ENCODE results near the gene DGKB. TPM values are rescaled to one million over a fixed set of nuclear protein-coding genes. Genes with fewer than 3 reads are reported as not detected.

The DGKB gene
- polyA plus RNA-seq, 4 donors = 0.19 to 0.31 TPM; not detected in 2

GRCh38 chr7:14147532-14147931, 755.0 kb downstream of the DGKB start:
- H3K4me1 ChIP-seq (ENCODE audit: control insufficient read depth in 3 of 3, insufficient read depth in 2 of 3, low read depth in 1 of 3, low read length in 2 of 3) = no peaks in the 10 kb centered on the region
- no peaks in the 10 kb centered on the region for H3K9me3 ChIP-seq (ENCODE audit: control insufficient read depth in 2 of 2, insufficient read depth in 1 of 2, low read depth in 1 of 2, low read length in 1 of 2)
- DNase-seq (no peak), FAIRE-seq (no peak)
- no peaks in the 10 kb centered on the region for H3K36me3 ChIP-seq (ENCODE audit: control insufficient read depth in 3 of 3, insufficient read depth in 2 of 3, low read depth in 1 of 3, low read length in 3 of 3)
- 50 to 56% (median 55%) methylated on average over 2 of the region's 2 CpGs for WGBS, 3 donors
- no peak overlapping the region for H3K27ac ChIP-seq (ENCODE audit: low read depth in 1 of 3, low read length in 2 of 3)
- H3K4me3 ChIP-seq (ENCODE audit: low read depth in 1 of 3, low read length in 3 of 3) = no peak overlapping the region
- H3K27me3 ChIP-seq (ENCODE audit: control insufficient read depth in 3 of 3, insufficient read depth in 3 of 3, low read length in 3 of 3) = no peaks in the 10 kb centered on the region

DNA sequence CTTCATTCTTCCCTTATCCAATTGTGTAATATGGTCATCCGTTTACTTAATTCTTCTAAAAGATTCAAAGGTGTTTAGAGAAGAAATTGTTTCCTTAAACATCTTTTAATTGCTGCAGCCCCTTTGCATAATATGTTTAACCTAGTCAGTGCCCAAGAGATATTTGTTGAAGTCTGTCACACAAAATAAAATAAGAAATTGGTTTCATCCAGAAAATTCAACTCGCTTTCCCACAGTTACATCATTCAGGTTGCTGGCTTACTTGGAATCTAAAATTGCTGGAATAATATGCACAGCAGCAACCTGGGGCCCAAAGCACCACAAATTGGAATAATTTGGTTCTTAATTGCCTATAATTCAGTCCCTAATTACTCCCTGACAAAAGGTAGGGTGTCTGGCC, 758.0 kb downstream of the DGKB start:
- Histone ChIP-seq H3K4me3 (ENCODE audit: low read depth in 1 of 3, low read length in 3 of 3) (no peak overlapping the region), H3K4me1 (ENCODE audit: control insufficient read depth in 3 of 3, insufficient read depth in 2 of 3, low read depth in 1 of 3, low read length in 2 of 3) (no peaks in the 10 kb centered on the region), H3K27me3 (ENCODE audit: control insufficient read depth in 3 of 3, insufficient read depth in 3 of 3, low read length in 3 of 3) (no peaks in the 10 kb centered on the region), H3K36me3 (ENCODE audit: control insufficient read depth in 3 of 3, insufficient read depth in 2 of 3, low read depth in 1 of 3, low read length in 3 of 3) (no peaks in the 10 kb centered on the region), H3K9me3 (ENCODE audit: control insufficient read depth in 2 of 2, insufficient read depth in 1 of 2, low read depth in 1 of 2, low read length in 1 of 2) (no peaks in the 10 kb centered on the region), H3K27ac (ENCODE audit: low read depth in 1 of 3, low read length in 2 of 3) (no peak overlapping the region)
- 89 to 94% (median 92%) methylated on average over 2 of the region's 2 CpGs for WGBS, 3 donors
- DNase-seq (no peak), FAIRE-seq (no peak)

- Histone ChIP-seq H3K4me1 (ENCODE audit: control insufficient read depth in 3 of 3, insufficient read depth in 2 of 3, low read depth in 1 of 3, low read length in 2 of 3) (no peaks in the 10 kb centered on the region), H3K9me3 (ENCODE audit: control insufficient read depth in 2 of 2, insufficient read depth in 1 of 2, low read depth in 1 of 2, low read length in 1 of 2) (no peaks in the 10 kb centered on the region), H3K4me3 (ENCODE audit: low read depth in 1 of 3, low read length in 3 of 3) (no peak overlapping the region), H3K27ac (ENCODE audit: low read depth in 1 of 3, low read length in 2 of 3) (no peak overlapping the region), H3K36me3 (ENCODE audit: control insufficient read depth in 3 of 3, insufficient read depth in 2 of 3, low read depth in 1 of 3, low read length in 3 of 3) (no peaks in the 10 kb centered on the region), H3K27me3 (ENCODE audit: control insufficient read depth in 3 of 3, insufficient read depth in 3 of 3, low read length in 3 of 3) (no peaks in the 10 kb centered on the region)
- WGBS, 3 donors = 83 to 88% (median 85%) methylated on average over 1 of the region's 1 CpG
- DNase-seq (no peak), FAIRE-seq (no peak)
These were observed 758.4 kb downstream of the DGKB start for GRCh38 chr7:14144109-14144508.

DNA sequence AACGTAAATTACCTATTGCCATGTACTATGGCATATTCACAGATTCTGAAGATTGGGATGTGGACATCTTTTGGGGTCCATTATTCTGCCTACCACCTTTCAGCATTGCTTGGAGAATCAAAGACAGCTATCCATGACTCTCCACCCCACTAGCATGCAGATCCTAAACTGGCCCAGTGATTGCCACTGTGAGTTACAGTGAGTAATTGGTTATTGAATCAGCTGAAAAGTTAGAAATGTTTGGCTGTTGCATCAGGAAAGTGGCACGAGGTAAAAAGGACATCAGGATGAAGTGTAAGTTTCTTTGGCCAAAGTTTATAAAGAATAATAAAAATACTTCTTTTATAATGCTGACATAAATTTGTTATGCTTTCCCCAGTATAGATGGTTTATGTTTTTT, 764.9 kb downstream of the DGKB start:
- FAIRE-seq = no peak
- 52 to 69% (median 57%) methylated on average over 2 of the region's 2 CpGs for WGBS, 3 donors

DNA sequence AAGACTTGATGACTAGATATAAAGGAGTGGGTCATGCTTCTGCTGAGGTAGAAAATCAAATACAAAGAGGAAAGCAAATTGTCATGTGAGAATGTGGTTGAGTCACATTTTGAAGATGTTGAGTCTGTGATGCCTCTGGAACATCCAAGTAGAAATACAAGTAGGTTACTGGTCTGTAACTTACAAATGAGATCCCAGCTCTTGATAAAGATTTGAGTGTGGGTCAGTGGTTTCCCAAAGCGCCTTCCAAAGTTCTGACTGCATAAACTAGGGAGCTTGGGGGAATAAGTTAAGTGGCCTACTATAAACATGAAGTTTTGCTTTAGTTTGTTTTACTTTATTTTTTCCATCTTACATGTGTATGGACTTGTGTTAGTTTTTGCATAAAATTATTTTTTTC, 768.8 kb downstream of the DGKB start:
- H3K4me1 ChIP-seq (ENCODE audit: control insufficient read depth in 3 of 3, insufficient read depth in 2 of 3, low read depth in 1 of 3, low read length in 2 of 3) = no peaks in the 10 kb centered on the region
- no peak overlapping the region for H3K27ac ChIP-seq (ENCODE audit: low read depth in 1 of 3, low read length in 2 of 3)
- no peaks in the 10 kb centered on the region for H3K27me3 ChIP-seq (ENCODE audit: control insufficient read depth in 3 of 3, insufficient read depth in 3 of 3, low read length in 3 of 3)
- no peak for FAIRE-seq
- H3K4me3 ChIP-seq (ENCODE audit: low read depth in 1 of 3, low read length in 3 of 3) = no peak overlapping the region
- H3K9me3 ChIP-seq (ENCODE audit: control insufficient read depth in 2 of 2, insufficient read depth in 1 of 2, low read depth in 1 of 2, low read length in 1 of 2) = no peaks in the 10 kb centered on the region
- 56 to 74% (median 65%) methylated on average over 1 of the region's 1 CpG for WGBS, 3 donors
- H3K36me3 ChIP-seq (ENCODE audit: control insufficient read depth in 3 of 3, insufficient read depth in 2 of 3, low read depth in 1 of 3, low read length in 3 of 3) = no peaks in the 10 kb centered on the region
- DNase-seq = no peak

More for the DNA sequence above, 764.9 kb downstream of the DGKB start:
- Histone ChIP-seq H3K36me3 (ENCODE audit: control insufficient read depth in 3 of 3, insufficient read depth in 2 of 3, low read depth in 1 of 3, low read length in 3 of 3) (no peaks in the 10 kb centered on the region), H3K9me3 (ENCODE audit: control insufficient read depth in 2 of 2, insufficient read depth in 1 of 2, low read depth in 1 of 2, low read length in 1 of 2) (no peaks in the 10 kb centered on the region), H3K4me3 (ENCODE audit: low read depth in 1 of 3, low read length in 3 of 3) (no peak overlapping the region), H3K27me3 (ENCODE audit: control insufficient read depth in 3 of 3, insufficient read depth in 3 of 3, low read length in 3 of 3) (no peaks in the 10 kb centered on the region), H3K4me1 (ENCODE audit: control insufficient read depth in 3 of 3, insufficient read depth in 2 of 3, low read depth in 1 of 3, low read length in 2 of 3) (no peaks in the 10 kb centered on the region), H3K27ac (ENCODE audit: low read depth in 1 of 3, low read length in 2 of 3) (no peak overlapping the region)
- DNase-seq = no peak

GRCh38 chr7:14125998-14126397, 776.6 kb downstream of the DGKB start:
- no peaks in the 10 kb centered on the region for H3K36me3 ChIP-seq (ENCODE audit: control insufficient read depth in 3 of 3, insufficient read depth in 2 of 3, low read depth in 1 of 3, low read length in 3 of 3)
- no peak for DNase-seq
- no peak overlapping the region for H3K27ac ChIP-seq (ENCODE audit: low read depth in 1 of 3, low read length in 2 of 3)
- no peaks in the 10 kb centered on the region for H3K27me3 ChIP-seq (ENCODE audit: control insufficient read depth in 3 of 3, insufficient read depth in 3 of 3, low read length in 3 of 3)
- no peak for FAIRE-seq
- no peaks in the 10 kb centered on the region for H3K9me3 ChIP-seq (ENCODE audit: control insufficient read depth in 2 of 2, insufficient read depth in 1 of 2, low read depth in 1 of 2, low read length in 1 of 2)
- H3K4me1 ChIP-seq (ENCODE audit: control insufficient read depth in 3 of 3, insufficient read depth in 2 of 3, low read depth in 1 of 3, low read length in 2 of 3) = no peaks in the 10 kb centered on the region
- 84 to 90% (median 87%) methylated on average over 3 of the region's 3 CpGs for WGBS, 3 donors
- H3K4me3 ChIP-seq (ENCODE audit: low read depth in 1 of 3, low read length in 3 of 3) = no peak overlapping the region

DNA sequence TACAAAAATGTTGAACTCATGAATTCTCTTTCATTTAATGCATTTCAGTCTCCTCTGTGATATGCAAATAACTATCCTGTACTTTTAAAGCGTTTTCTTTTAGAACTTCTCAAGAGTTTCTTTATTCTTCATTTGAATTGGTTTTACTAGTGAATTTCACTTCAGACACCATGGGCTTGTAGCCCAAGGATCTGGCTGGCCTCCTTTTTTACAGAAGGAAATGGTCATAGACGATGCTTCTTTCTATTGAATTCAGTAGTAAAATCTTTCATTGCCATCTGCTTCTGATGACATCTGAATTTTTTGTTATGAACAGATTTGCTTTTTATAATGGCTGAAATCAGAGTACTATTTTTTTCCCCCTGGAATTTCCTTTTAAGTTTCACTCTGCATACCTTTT, 777.8 kb downstream of the DGKB start:
- Histone ChIP-seq H3K4me1 (ENCODE audit: control insufficient read depth in 3 of 3, insufficient read depth in 2 of 3, low read depth in 1 of 3, low read length in 2 of 3) (no peaks in the 10 kb centered on the region), H3K27ac (ENCODE audit: low read depth in 1 of 3, low read length in 2 of 3) (no peak overlapping the region), H3K4me3 (ENCODE audit: low read depth in 1 of 3, low read length in 3 of 3) (no peak overlapping the region), H3K36me3 (ENCODE audit: control insufficient read depth in 3 of 3, insufficient read depth in 2 of 3, low read depth in 1 of 3, low read length in 3 of 3) (no peaks in the 10 kb centered on the region), H3K9me3 (ENCODE audit: control insufficient read depth in 2 of 2, insufficient read depth in 1 of 2, low read depth in 1 of 2, low read length in 1 of 2) (no peaks in the 10 kb centered on the region), H3K27me3 (ENCODE audit: control insufficient read depth in 3 of 3, insufficient read depth in 3 of 3, low read length in 3 of 3) (no peaks in the 10 kb centered on the region)
- WGBS, 3 donors = 68 to 75% (median 70%) methylated on average over 2 of the region's 2 CpGs
- no peak for DNase-seq
- FAIRE-seq = no peak

DNA sequence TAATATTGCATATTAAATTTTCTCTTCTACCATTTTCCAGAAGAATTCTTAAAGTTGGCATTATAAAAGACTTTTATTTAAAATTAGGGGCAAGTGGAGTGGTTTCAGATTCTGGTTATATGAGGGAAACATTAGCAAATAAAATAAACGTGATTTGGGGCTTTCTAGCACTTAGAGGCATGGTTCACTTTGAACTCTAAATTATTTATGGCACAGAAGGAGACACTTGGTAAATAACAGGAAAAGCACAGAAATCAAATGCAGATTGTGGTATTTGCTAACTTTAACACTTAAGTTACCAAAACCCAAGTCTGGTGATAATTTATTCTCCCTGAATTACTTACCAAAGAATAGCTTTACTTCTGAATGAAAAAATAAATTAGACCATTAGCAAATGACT, 778.6 kb downstream of the DGKB start:
- H3K36me3 ChIP-seq (ENCODE audit: control insufficient read depth in 3 of 3, insufficient read depth in 2 of 3, low read depth in 1 of 3, low read length in 3 of 3) = no peaks in the 10 kb centered on the region
- DNase-seq (no peak), FAIRE-seq (no peak)
- no peaks in the 10 kb centered on the region for H3K9me3 ChIP-seq (ENCODE audit: control insufficient read depth in 2 of 2, insufficient read depth in 1 of 2, low read depth in 1 of 2, low read length in 1 of 2)
- H3K4me3 ChIP-seq (ENCODE audit: low read depth in 1 of 3, low read length in 3 of 3) = no peak overlapping the region
- H3K27ac ChIP-seq (ENCODE audit: low read depth in 1 of 3, low read length in 2 of 3) = no peak overlapping the region
- no peaks in the 10 kb centered on the region for H3K27me3 ChIP-seq (ENCODE audit: control insufficient read depth in 3 of 3, insufficient read depth in 3 of 3, low read length in 3 of 3)
- no peaks in the 10 kb centered on the region for H3K4me1 ChIP-seq (ENCODE audit: control insufficient read depth in 3 of 3, insufficient read depth in 2 of 3, low read depth in 1 of 3, low read length in 2 of 3)
- 5 to 8% (median 6%) methylated on average over 1 of the region's 1 CpG for WGBS, 3 donors

- DNase-seq = no peak
- Histone ChIP-seq H3K4me3 (ENCODE audit: low read depth in 1 of 3, low read length in 3 of 3) (no peak overlapping the region), H3K36me3 (ENCODE audit: control insufficient read depth in 3 of 3, insufficient read depth in 2 of 3, low read depth in 1 of 3, low read length in 3 of 3) (no peaks in the 10 kb centered on the region), H3K4me1 (ENCODE audit: control insufficient read depth in 3 of 3, insufficient read depth in 2 of 3, low read depth in 1 of 3, low read length in 2 of 3) (no peaks in the 10 kb centered on the region), H3K27me3 (ENCODE audit: control insufficient read depth in 3 of 3, insufficient read depth in 3 of 3, low read length in 3 of 3) (no peaks in the 10 kb centered on the region), H3K27ac (ENCODE audit: low read depth in 1 of 3, low read length in 2 of 3) (no peak overlapping the region), H3K9me3 (ENCODE audit: control insufficient read depth in 2 of 2, insufficient read depth in 1 of 2, low read depth in 1 of 2, low read length in 1 of 2) (no peaks in the 10 kb centered on the region)
- WGBS, 3 donors = 80 to 91% (median 84%) methylated on average over 2 of the region's 2 CpGs
- FAIRE-seq = no peak
These were observed 786.9 kb downstream of the DGKB start for GRCh38 chr7:14115701-14116100.
